ENCODE measurements around the gene PANX3. TPM values are rescaled to one million over a fixed set of nuclear protein-coding genes. Genes with fewer than 3 reads are reported as not detected.

Gene PANX3, protein sequence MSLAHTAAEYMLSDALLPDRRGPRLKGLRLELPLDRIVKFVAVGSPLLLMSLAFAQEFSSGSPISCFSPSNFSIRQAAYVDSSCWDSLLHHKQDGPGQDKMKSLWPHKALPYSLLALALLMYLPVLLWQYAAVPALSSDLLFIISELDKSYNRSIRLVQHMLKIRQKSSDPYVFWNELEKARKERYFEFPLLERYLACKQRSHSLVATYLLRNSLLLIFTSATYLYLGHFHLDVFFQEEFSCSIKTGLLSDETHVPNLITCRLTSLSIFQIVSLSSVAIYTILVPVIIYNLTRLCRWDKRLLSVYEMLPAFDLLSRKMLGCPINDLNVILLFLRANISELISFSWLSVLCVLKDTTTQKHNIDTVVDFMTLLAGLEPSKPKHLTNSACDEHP
- not detected in 2 replicates for total RNA-seq

DNA sequence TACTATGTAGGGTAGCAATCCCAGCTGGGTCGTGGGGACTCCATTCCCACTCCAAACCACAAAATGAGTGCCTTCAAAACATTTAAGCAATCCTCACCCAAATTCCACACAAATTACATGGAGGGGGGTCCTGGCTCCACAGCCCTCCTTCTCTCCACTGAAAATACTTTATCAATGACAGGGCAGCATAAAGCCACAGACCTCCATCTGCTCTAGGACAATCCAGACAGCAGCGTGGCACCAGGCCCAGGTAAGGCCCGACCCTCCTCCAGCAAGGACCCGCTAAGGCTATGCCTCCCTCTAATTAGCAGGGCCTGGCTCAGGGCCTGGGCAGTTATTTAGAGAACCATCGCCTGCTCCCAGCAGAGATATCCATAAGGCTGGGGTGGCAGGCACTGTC, at the start of gene PANX3:
PANX3 (plus strand) TSS at position 365 of the 400 bp plus-strand sequence. CDS start 129 bp downstream, outside the sequence.

DNA sequence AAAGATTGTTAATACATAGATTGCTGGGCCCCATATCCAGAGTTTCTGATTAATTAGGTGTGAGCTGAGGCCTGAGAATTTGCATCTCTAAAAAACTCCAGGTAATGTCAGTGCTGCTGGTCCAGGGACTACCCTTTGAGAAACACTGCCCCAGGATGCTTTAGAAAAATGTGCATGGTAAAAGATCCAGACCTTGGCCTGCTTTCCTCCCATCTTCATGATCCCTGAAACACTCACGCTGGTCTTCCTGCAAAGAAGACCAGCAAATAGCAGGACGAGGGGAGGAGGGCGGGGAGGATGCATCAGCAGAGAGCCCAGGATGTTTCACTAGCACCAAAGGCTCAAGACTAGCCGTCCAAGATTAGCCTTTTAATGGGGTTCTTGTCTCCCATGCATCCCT, 41.5 kb upstream of the PANX3 start, which contains the start of gene OR8A1:
OR8A1 (plus strand) TSS at position 301 of the 400 bp plus-strand sequence. CDS start 123 bp downstream, outside the sequence.

DNA sequence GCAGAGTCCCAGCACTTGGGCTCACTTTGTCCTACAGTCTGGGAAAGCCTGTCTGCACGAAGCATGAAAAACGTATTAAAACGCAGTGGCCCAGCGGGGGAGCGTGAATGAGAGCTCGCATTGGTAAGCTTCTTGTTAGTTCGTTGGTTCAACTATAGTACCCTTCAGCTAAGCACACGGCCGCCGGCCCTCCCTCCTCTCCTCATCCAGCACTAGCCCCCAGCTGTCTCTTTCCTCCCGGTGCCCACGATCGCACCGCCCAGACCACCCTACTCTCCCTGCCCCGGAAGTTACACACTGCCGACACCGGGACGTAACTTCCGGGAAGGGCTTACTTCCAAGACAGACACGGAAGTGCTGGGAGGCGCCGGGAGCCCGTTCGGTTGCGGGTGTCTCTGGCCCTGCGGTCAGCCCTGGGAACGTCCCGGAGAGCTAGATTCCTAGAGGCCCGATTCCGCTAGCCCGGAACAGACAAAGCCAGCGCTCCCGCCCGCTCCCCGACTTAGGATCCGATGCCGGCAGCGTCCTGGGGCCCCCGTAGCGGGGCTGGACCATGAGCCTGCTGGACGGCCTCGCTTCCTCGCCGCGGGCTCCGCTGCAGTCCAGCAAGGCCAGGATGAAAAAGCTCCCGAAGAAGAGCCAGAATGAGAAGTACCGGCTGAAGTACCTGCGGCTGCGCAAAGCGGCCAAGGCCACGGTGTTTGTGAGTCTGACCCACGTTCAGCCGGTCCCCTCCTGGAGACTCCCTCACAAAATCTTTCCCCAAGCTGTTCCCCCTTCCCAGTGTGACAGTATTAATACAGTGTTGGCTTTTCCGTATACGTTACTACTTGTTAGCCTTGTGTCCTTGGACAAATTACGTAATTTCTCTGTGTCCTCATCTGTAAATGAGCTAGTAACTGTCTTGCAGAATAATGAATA, 11.6 kb downstream of the PANX3 start, which contains the start of gene TBRG1:
TBRG1 (plus strand) TSS at position 334 of the 921 bp plus-strand sequence; CDS start at position 554, 220 bp downstream.

Other genes with a start within 250 kb of the PANX3 start
- not detected in 2 replicates for gene OR8B2, start 226.9 kb upstream of the PANX3 start, total RNA-seq
- gene OR8B3, start 212.4 kb upstream of the PANX3 start, total RNA-seq = under 0.01 TPM in 1 of 2 replicates, not detected in the other
- gene OR8B4, start 186.6 kb upstream of the PANX3 start, total RNA-seq = not detected in 2 replicates
- gene OR8B8, start 165.7 kb upstream of the PANX3 start, total RNA-seq = not detected in 2 replicates
- gene OR8B12, start 67.8 kb upstream of the PANX3 start, total RNA-seq = not detected in 2 replicates
- not detected in 2 replicates for gene OR8A1, start 41.4 kb upstream of the PANX3 start, total RNA-seq
- 9.7 and 17.3 TPM in 2 replicates for gene TBRG1, start 11.4 kb downstream of the PANX3 start, total RNA-seq
- 11.2 and 18.4 TPM in 2 replicates for gene SIAE, start 62.3 kb downstream of the PANX3 start, total RNA-seq
- 4.0 and 4.3 TPM in 2 replicates for gene SPA17, start 62.5 kb downstream of the PANX3 start, total RNA-seq
- 0.31 and 0.81 TPM in 2 replicates for gene NRGN, start 128.5 kb downstream of the PANX3 start, total RNA-seq
- 0.44 and 1.1 TPM in 2 replicates for gene VSIG2, start 140.8 kb downstream of the PANX3 start, total RNA-seq
- 70.3 and 74.5 TPM in 2 replicates for gene ESAM, start 150.9 kb downstream of the PANX3 start, total RNA-seq
- gene MSANTD2, start 189.0 kb downstream of the PANX3 start, total RNA-seq = 5.0 and 9.3 TPM in 2 replicates

Data from bladder microvascular endothelial cell (primary cell).